Measurements from ENCODE around the gene NRTN.

- TF ChIP-seq, protein P1, sequence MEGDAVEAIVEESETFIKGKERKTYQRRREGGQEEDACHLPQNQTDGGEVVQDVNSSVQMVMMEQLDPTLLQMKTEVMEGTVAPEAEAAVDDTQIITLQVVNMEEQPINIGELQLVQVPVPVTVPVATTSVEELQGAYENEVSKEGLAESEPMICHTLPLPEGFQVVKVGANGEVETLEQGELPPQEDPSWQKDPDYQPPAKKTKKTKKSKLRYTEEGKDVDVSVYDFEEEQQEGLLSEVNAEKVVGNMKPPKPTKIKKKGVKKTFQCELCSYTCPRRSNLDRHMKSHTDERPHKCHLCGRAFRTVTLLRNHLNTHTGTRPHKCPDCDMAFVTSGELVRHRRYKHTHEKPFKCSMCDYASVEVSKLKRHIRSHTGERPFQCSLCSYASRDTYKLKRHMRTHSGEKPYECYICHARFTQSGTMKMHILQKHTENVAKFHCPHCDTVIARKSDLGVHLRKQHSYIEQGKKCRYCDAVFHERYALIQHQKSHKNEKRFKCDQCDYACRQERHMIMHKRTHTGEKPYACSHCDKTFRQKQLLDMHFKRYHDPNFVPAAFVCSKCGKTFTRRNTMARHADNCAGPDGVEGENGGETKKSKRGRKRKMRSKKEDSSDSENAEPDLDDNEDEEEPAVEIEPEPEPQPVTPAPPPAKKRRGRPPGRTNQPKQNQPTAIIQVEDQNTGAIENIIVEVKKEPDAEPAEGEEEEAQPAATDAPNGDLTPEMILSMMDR (IDR thresholded peaks at IDR 0.05; ENCODE audit: borderline replicate concordance, extremely low read depth, low read length, poor library complexity, severe bottlenecking) = no peak
- TF ChIP-seq EZH2 (IDR thresholded peaks at IDR 0.05; ENCODE audit: borderline replicate concordance, low read depth, low read length, severe bottlenecking) = no peak
These were observed 68.8 kb downstream of the NRTN start for GRCh38 chr19:5873617-5874199.
